ENCODE measurements around the gene MGAT5. TPM values are rescaled to one million over a fixed set of nuclear protein-coding genes. Genes with fewer than 3 reads are reported as not detected.

MGAT5 gene
- total RNA-seq, 1 donor from 2014 or later, result 58.8 TPM

GRCh38 chr2:134369220-134369902 is 115.5 kb downstream of the MGAT5 start:
- no peak for TF ChIP-seq CTCF (IDR thresholded peaks at IDR 0.05; ENCODE audit: partially characterized antibody, unreplicated experiment)
- H3K4me1 Mint-ChIP-seq (ENCODE audit: low read depth, unreplicated experiment), result no peaks in the 10 kb centered on the region
- peaks cover 6% of the 10 kb centered on the region for H3K27me3 Mint-ChIP-seq (ENCODE audit: unreplicated experiment)
- peaks cover 6% of the 10 kb centered on the region for H3K36me3 Mint-ChIP-seq (ENCODE audit: unreplicated experiment)
- no peak overlapping the region for H3K4me3 Mint-ChIP-seq (ENCODE audit: unreplicated experiment)
- DNase-seq, result no peak
- no peak overlapping the region for H3K27ac Mint-ChIP-seq (ENCODE audit: unreplicated experiment)
- H3K9me3 Mint-ChIP-seq (ENCODE audit: unreplicated experiment), result peaks cover 2% of the 10 kb centered on the region

GRCh38 chr2:134370655-134371445 is 117.0 kb downstream of the MGAT5 start:
- Mint-ChIP-seq H3K27me3 (ENCODE audit: unreplicated experiment) (peaks cover 8% of the 10 kb centered on the region), H3K9me3 (ENCODE audit: unreplicated experiment) (peaks cover 2% of the 10 kb centered on the region), H3K4me3 (ENCODE audit: unreplicated experiment) (no peak overlapping the region), H3K4me1 (ENCODE audit: low read depth, unreplicated experiment) (peaks cover 2% of the 10 kb centered on the region), H3K36me3 (ENCODE audit: unreplicated experiment) (no peaks in the 10 kb centered on the region), H3K27ac (ENCODE audit: unreplicated experiment) (no peak overlapping the region)
- TF ChIP-seq CTCF (IDR thresholded peaks at IDR 0.05; ENCODE audit: partially characterized antibody, unreplicated experiment), result no peak
- no peak for DNase-seq

GRCh38 chr2:134372141-134372540 is 118.3 kb downstream of the MGAT5 start:
- no peak for TF ChIP-seq CTCF (IDR thresholded peaks at IDR 0.05; ENCODE audit: partially characterized antibody, unreplicated experiment)
- no peak for DNase-seq
- H3K36me3 Mint-ChIP-seq (ENCODE audit: unreplicated experiment), result no peaks in the 10 kb centered on the region
- no peak overlapping the region for H3K27ac Mint-ChIP-seq (ENCODE audit: unreplicated experiment)
- no peak overlapping the region for H3K4me3 Mint-ChIP-seq (ENCODE audit: unreplicated experiment)
- H3K9me3 Mint-ChIP-seq (ENCODE audit: unreplicated experiment), result peaks cover 2% of the 10 kb centered on the region
- peaks cover 8% of the 10 kb centered on the region for H3K27me3 Mint-ChIP-seq (ENCODE audit: unreplicated experiment)
- peaks cover 5% of the 10 kb centered on the region for H3K4me1 Mint-ChIP-seq (ENCODE audit: low read depth, unreplicated experiment)

- no peaks in the 10 kb centered on the region for H3K36me3 Mint-ChIP-seq (ENCODE audit: unreplicated experiment)
- peaks cover 2% of the 10 kb centered on the region for H3K9me3 Mint-ChIP-seq (ENCODE audit: unreplicated experiment)
- H3K27me3 Mint-ChIP-seq (ENCODE audit: unreplicated experiment), result peaks cover 8% of the 10 kb centered on the region
- DNase-seq, result no peak
- H3K4me1 Mint-ChIP-seq (ENCODE audit: low read depth, unreplicated experiment), result peaks cover 5% of the 10 kb centered on the region
- TF ChIP-seq CTCF (IDR thresholded peaks at IDR 0.05; ENCODE audit: partially characterized antibody, unreplicated experiment), result no peak
- no peak overlapping the region for H3K27ac Mint-ChIP-seq (ENCODE audit: unreplicated experiment)
- H3K4me3 Mint-ChIP-seq (ENCODE audit: unreplicated experiment), result no peak overlapping the region
These were observed 118.8 kb downstream of the MGAT5 start for GRCh38 chr2:134372611-134373131.

- Mint-ChIP-seq H3K36me3 (ENCODE audit: unreplicated experiment) (no peaks in the 10 kb centered on the region), H3K27ac (ENCODE audit: unreplicated experiment) (no peak overlapping the region)
These were observed 122.1 kb downstream of the MGAT5 start for GRCh38 chr2:134375935-134376334.

More at GRCh38 chr2:134375935-134376334, 122.1 kb downstream of the MGAT5 start:
- no peak for TF ChIP-seq CTCF (IDR thresholded peaks at IDR 0.05; ENCODE audit: partially characterized antibody, unreplicated experiment)
- Mint-ChIP-seq H3K4me3 (ENCODE audit: unreplicated experiment) (no peak overlapping the region), H3K9me3 (ENCODE audit: unreplicated experiment) (peaks cover 1% of the 10 kb centered on the region), H3K4me1 (ENCODE audit: low read depth, unreplicated experiment) (peaks cover 5% of the 10 kb centered on the region), H3K27me3 (ENCODE audit: unreplicated experiment) (peaks cover 10% of the 10 kb centered on the region)
- peak; percentile 35 for DNase-seq

Measured in glutamatergic neuron (in vitro differentiated cells).